HEK293T (cell line): ENCODE measurements around the gene NEGR1.

ENCODE experiments used
- CTCF ChIA-PET: fragments of 350-600 bp; formaldehyde crosslinking; extraction: SDS; loops from one replicate; lab custom pipeline; 2021; ENCODE audit warnings: antibody characterized with exemption, inconsistent platforms; lab: Yijun Ruan, JAX
- POLR2A ChIA-PET: fragments of 350-600 bp; formaldehyde crosslinking; extraction: SDS; loops from one replicate; lab custom pipeline; 2020; ENCODE audit warnings: antibody characterized with exemption, inconsistent platforms; lab: Yijun Ruan, JAX
- DNase-seq: peaks from one replicate; pipeline ENCODE4 v3.0.0; 2012; ENCODE audit warnings: mixed read lengths; ENCODE audit errors: extremely low spot score
- ARNT ChIP-seq: fragments of 450-650 bp; IDR thresholded peaks from 2 replicates; pipeline ENCODE4 v1.6.1; 2017; ENCODE audit warnings: mild to moderate bottlenecking
- BHLHE40 ChIP-seq: fragments of 450-650 bp; IDR thresholded peaks from 2 replicates; pipeline ENCODE4 v1.6.1; 2016; ENCODE audit warnings: mild to moderate bottlenecking, moderate library complexity, borderline replicate concordance
- CTBP1 ChIP-seq: fragments of 450-650 bp; IDR thresholded peaks from 2 replicates; pipeline ENCODE4 v1.6.1; 2016; ENCODE audit warnings: borderline replicate concordance
- ELF4 ChIP-seq: fragments of 450-650 bp; IDR thresholded peaks from 2 replicates; pipeline ENCODE4 v1.6.1; 2017; ENCODE audit warnings: antibody characterized with exemption
- FOXA1 ChIP-seq: fragments of 450-650 bp; IDR thresholded peaks from 2 replicates; pipeline ENCODE4 v1.6.1; 2016; ENCODE audit warnings: mild to moderate bottlenecking
- FOXK2 ChIP-seq: fragments of 450-650 bp; IDR thresholded peaks from 2 replicates; pipeline ENCODE4 v1.6.1; 2016; ENCODE audit warnings: mild to moderate bottlenecking
- FOXM1 ChIP-seq: fragments of 450-650 bp; IDR thresholded peaks from 2 replicates; pipeline ENCODE4 v1.6.1; 2017; ENCODE audit warnings: mild to moderate bottlenecking, borderline replicate concordance
- HDGF ChIP-seq: fragments of 450-650 bp; IDR thresholded peaks from 2 replicates; pipeline ENCODE4 v1.6.1; 2017; ENCODE audit warnings: antibody characterized with exemption, borderline replicate concordance
- L3MBTL2 ChIP-seq: fragments of 450-650 bp; conservative IDR thresholded peaks from 2 replicates; pipeline ENCODE4 v1.6.1; 2016; ENCODE audit warnings: mild to moderate bottlenecking
- LEF1 ChIP-seq: fragments of 450-650 bp; IDR thresholded peaks from 2 replicates; pipeline ENCODE4 v1.6.1; 2017; ENCODE audit warnings: mild to moderate bottlenecking, borderline replicate concordance
- NFRKB ChIP-seq: fragments of 450-650 bp; IDR thresholded peaks from 2 replicates; pipeline ENCODE4 v1.6.1; 2016; ENCODE audit warnings: mild to moderate bottlenecking, moderate library complexity
- PKNOX1 ChIP-seq: fragments of 450-650 bp; IDR thresholded peaks from 2 replicates; pipeline ENCODE4 v1.6.1; 2016
- SP1 ChIP-seq: fragments of 450-650 bp; IDR thresholded peaks from 2 replicates; pipeline ENCODE4 v1.6.1; 2017
- SUZ12 ChIP-seq: fragments of 450-650 bp; IDR thresholded peaks from 2 replicates; pipeline ENCODE4 v1.6.1; 2016; ENCODE audit warnings: mild to moderate bottlenecking
- TARDBP ChIP-seq: fragments of 450-650 bp; IDR thresholded peaks from 2 replicates; pipeline ENCODE4 v1.6.1; 2016
- ZNF384 ChIP-seq: fragments of 450-650 bp; IDR thresholded peaks from 2 replicates; pipeline ENCODE4 v1.6.1; 2016

Gene NEGR1

GRCh38 chr1:72006092-72006491, 276.2 kb downstream of the NEGR1 start:
- TF ChIP-seq ELF4 = no peak
- no peak for TF ChIP-seq FOXA1
- ChIA-PET CTCF (no interaction called here), POLR2A (no interaction called here)
- no peak for DNase-seq

- ChIA-PET CTCF (no interaction called here), POLR2A (no interaction called here)
- TF ChIP-seq SUZ12 = no peak
- no peak for TF ChIP-seq CTBP1
- no peak for TF ChIP-seq NFRKB
- no peak for TF ChIP-seq TARDBP
- no peak for TF ChIP-seq FOXM1
- TF ChIP-seq FOXA1 = no peak
- no peak for TF ChIP-seq ARNT
- no peak for TF ChIP-seq BHLHE40
- TF ChIP-seq FOXK2 = no peak
- TF ChIP-seq ZNF384 = no peak
- TF ChIP-seq L3MBTL2 = no peak
- no peak for TF ChIP-seq HDGF
- TF ChIP-seq SP1 = no peak
- TF ChIP-seq PKNOX1 = no peak
- no peak for TF ChIP-seq ELF4
- DNase-seq = no peak
Observed at GRCh38 chr1:72003092-72003491, 279.2 kb downstream of the NEGR1 start.

GRCh38 chr1:72000809-72001208, 281.5 kb downstream of the NEGR1 start:
- ChIA-PET POLR2A (no interaction called here), CTCF (no interaction called here)
- no peak for DNase-seq

GRCh38 chr1:71994646-71995045, 287.7 kb downstream of the NEGR1 start:
- POLR2A ChIA-PET = no interaction called here
- no peak for TF ChIP-seq SUZ12
- no peak for TF ChIP-seq SP1
- no peak for TF ChIP-seq PKNOX1
- no peak for TF ChIP-seq L3MBTL2
- TF ChIP-seq CTBP1 = no peak
- TF ChIP-seq NFRKB = no peak
- CTCF ChIA-PET = no interaction called here
- no peak for DNase-seq

More at GRCh38 chr1:72000809-72001208, 281.5 kb downstream of the NEGR1 start:
- TF ChIP-seq LEF1 = no peak
- TF ChIP-seq ZNF384 = no peak
- no peak for TF ChIP-seq PKNOX1
- no peak for TF ChIP-seq SUZ12
- TF ChIP-seq CTBP1 = no peak
- TF ChIP-seq NFRKB = no peak
- no peak for TF ChIP-seq TARDBP
- TF ChIP-seq HDGF = no peak
- TF ChIP-seq FOXA1 = no peak
- TF ChIP-seq FOXM1 = no peak
- TF ChIP-seq FOXK2 = no peak
- TF ChIP-seq BHLHE40 = no peak

GRCh38 chr1:71987181-71987580, 295.2 kb downstream of the NEGR1 start:
- ChIA-PET CTCF (no interaction called here), POLR2A (no interaction called here)
- no peak for TF ChIP-seq FOXK2
- no peak for TF ChIP-seq BHLHE40
- no peak for TF ChIP-seq NFRKB
- no peak for TF ChIP-seq SUZ12
- no peak for TF ChIP-seq PKNOX1
- no peak for TF ChIP-seq FOXA1
- TF ChIP-seq ELF4 = no peak
- no peak for TF ChIP-seq TARDBP
- no peak for TF ChIP-seq L3MBTL2
- no peak for TF ChIP-seq HDGF
- TF ChIP-seq LEF1 = no peak
- no peak for TF ChIP-seq ARNT
- TF ChIP-seq ZNF384 = no peak
- DNase-seq = no peak

GRCh38 chr1:71986160-71986559, 296.2 kb downstream of the NEGR1 start:
- TF ChIP-seq PKNOX1 (no peak), NFRKB (no peak)
- no peak for DNase-seq
- ChIA-PET POLR2A (no interaction called here), CTCF (no interaction called here)
